Suprapubic skin (tissue), 4 donors: ENCODE measurements around the gene FKBP2. TPM values are rescaled to one million over a fixed set of nuclear protein-coding genes. Genes with fewer than 3 reads are reported as not detected.

Experiments used
- DNase-seq, 2 donors: peaks; one replicate each; pipeline ENCODE4 v3.0.0-alpha.2; 2019; ENCODE audit warnings: low spot score in 2 of 2
- H3K27ac ChIP-seq: fragments of 200-600 bp; sonication (generic); one replicate; pipeline ENCODE4 v1.5.1; 2019
- H3K27me3 ChIP-seq: fragments of 200-600 bp; sonication (generic); one replicate; pipeline ENCODE4 v1.5.1; 2019
- H3K36me3 ChIP-seq: fragments of 200-600 bp; sonication (generic); one replicate; pipeline ENCODE4 v1.5.1; 2019
- H3K4me1 ChIP-seq: fragments of 200-600 bp; sonication (generic); one replicate; pipeline ENCODE4 v1.5.1; 2019
- H3K4me3 ChIP-seq: fragments of 200-600 bp; sonication (generic); one replicate; pipeline ENCODE4 v1.5.1; 2019; ENCODE audit warnings: mild to moderate bottlenecking
- H3K9me3 ChIP-seq: fragments of 200-600 bp; sonication (generic); one replicate; pipeline ENCODE4 v1.5.1; 2019
- EP300 ChIP-seq: sonication (generic); formaldehyde crosslinking; IDR thresholded peaks from one replicate; pipeline ENCODE4 v1.6.1; 2017; ENCODE audit warnings: antibody characterized with exemption
- POLR2A ChIP-seq, 2 donors: fragments of 450-650 bp; IDR thresholded peaks; one replicate each; pipeline ENCODE4 v1.6.1; 2017; ENCODE audit warnings: antibody characterized with exemption in 2 of 2, mild to moderate bottlenecking in 2 of 2, moderate library complexity in 2 of 2
- POLR2AphosphoS5 ChIP-seq, 3 donors: sonication (generic); formaldehyde crosslinking; IDR thresholded peaks; one replicate each; pipeline ENCODE4 v1.6.1; 2017; ENCODE audit warnings: antibody characterized with exemption in 3 of 3
- WGBS: methylation state at CpG from one replicate; pipeline ENCODE4 v1.1.5; 2018; 5-methylcytosine and 5-hydroxymethylcytosine counted together
- total RNA-seq, 4 donors: library from RNA; depleted of rRNA; stranded (reverse); fragments of >200 nt; gene quantifications; one replicate each; pipeline ENCODE4 v1.1.0, GENCODE V29; 2016
- TF ChIP-seq, protein P1 (sequence below), 2 donors: fragments of 200-600 bp in 1 of 2; fragments of 450-650 bp in 1 of 2; sonication (generic) in 1 of 2; IDR thresholded peaks; one replicate each; pipeline ENCODE4 v1.5.1; 2016 to 2019; ENCODE audit warnings: antibody characterized with exemption in 2 of 2, mild to moderate bottlenecking in 1 of 2, moderate library complexity in 1 of 2

FKBP2 gene
- total RNA-seq, 4 donors from 2014 or later, result 43.9 to 64.7 (median 53.4) TPM

DNA sequence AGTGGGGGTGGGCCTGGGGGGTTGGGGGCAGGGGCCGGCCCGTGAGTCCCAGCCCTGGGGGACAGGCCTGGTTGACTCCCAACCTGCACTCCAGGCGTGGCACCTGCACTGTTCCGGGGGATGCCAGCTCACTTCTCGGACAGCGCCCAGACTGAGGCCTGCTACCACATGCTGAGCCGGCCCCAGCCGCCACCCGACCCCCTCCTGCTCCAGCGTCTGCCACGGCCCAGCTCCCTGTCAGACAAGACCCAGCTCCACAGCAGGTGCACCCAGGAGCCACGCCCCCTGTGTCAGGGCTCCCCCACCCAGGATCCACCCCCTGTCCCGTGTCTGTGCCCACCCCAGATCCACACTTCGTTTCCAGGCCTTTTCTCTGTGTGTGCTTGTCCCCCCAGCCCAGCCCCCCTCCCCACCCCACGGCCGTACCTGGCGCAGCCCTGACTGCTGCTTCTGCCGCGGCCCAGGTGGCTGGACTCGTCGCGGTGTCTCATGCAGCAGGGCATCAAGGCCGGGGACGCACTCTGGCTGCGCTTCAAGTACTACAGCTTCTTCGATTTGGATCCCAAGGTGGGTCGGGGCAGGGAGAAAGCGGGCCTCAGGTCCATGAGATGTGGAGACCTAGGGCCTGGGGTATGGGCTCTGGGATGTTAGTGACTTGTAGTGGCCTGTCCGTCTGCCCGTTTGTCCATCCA lies 29.6 kb upstream of the FKBP2 start:
- Histone ChIP-seq H3K4me1 (peaks cover 16% of the 10 kb centered on the region), H3K4me3 (no peak overlapping the region), H3K36me3 (peaks cover 7% of the 10 kb centered on the region), H3K27me3 (no peaks in the 10 kb centered on the region), H3K27ac (no peak overlapping the region), H3K9me3 (no peaks in the 10 kb centered on the region)
- 81% methylated on average over 26 of the region's 30 CpGs for WGBS
- no peak for DNase-seq
- TF ChIP-seq POLR2A (IDR thresholded peaks at IDR 0.05), result no peak
- TF ChIP-seq, protein P1, sequence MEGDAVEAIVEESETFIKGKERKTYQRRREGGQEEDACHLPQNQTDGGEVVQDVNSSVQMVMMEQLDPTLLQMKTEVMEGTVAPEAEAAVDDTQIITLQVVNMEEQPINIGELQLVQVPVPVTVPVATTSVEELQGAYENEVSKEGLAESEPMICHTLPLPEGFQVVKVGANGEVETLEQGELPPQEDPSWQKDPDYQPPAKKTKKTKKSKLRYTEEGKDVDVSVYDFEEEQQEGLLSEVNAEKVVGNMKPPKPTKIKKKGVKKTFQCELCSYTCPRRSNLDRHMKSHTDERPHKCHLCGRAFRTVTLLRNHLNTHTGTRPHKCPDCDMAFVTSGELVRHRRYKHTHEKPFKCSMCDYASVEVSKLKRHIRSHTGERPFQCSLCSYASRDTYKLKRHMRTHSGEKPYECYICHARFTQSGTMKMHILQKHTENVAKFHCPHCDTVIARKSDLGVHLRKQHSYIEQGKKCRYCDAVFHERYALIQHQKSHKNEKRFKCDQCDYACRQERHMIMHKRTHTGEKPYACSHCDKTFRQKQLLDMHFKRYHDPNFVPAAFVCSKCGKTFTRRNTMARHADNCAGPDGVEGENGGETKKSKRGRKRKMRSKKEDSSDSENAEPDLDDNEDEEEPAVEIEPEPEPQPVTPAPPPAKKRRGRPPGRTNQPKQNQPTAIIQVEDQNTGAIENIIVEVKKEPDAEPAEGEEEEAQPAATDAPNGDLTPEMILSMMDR (IDR thresholded peaks at IDR 0.05), result no peak
- TF ChIP-seq EP300, result no peak
- TF ChIP-seq POLR2AphosphoS5 (IDR thresholded peaks at IDR 0.05), result no peak

DNA sequence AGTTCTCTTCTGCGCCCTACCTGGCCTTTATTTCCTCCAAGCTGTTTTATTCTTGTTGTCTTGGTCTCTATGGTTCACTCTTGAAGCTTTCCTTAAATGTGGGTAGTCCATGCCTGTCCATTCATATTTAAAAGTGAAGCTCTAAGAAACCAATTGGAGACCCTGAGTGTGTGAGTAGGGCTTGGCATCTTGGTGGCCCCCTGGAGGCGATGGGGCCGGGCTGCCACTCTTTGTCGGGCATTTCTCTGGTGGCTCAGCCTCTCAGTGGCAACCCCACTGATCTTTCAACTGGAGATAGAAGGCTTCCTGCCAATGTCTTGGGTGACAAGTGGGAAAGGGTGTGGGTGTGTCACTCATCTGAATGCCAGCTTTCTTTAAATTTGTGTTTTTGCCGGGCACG lies 24.0 kb upstream of the FKBP2 start:
- Histone ChIP-seq H3K27ac (no peak overlapping the region), H3K4me1 (no peaks in the 10 kb centered on the region), H3K27me3 (no peaks in the 10 kb centered on the region), H3K4me3 (no peak overlapping the region), H3K36me3 (peaks cover 8% of the 10 kb centered on the region), H3K9me3 (no peaks in the 10 kb centered on the region)
- WGBS, result 77% methylated on average over 6 of the region's 6 CpGs
- DNase-seq, result no peak
- TF ChIP-seq POLR2AphosphoS5 (IDR thresholded peaks at IDR 0.05), result no peak
- TF ChIP-seq EP300, result no peak
- TF ChIP-seq, protein P1 (IDR thresholded peaks at IDR 0.05), result no peak
- no peak for TF ChIP-seq POLR2A (IDR thresholded peaks at IDR 0.05)

DNA sequence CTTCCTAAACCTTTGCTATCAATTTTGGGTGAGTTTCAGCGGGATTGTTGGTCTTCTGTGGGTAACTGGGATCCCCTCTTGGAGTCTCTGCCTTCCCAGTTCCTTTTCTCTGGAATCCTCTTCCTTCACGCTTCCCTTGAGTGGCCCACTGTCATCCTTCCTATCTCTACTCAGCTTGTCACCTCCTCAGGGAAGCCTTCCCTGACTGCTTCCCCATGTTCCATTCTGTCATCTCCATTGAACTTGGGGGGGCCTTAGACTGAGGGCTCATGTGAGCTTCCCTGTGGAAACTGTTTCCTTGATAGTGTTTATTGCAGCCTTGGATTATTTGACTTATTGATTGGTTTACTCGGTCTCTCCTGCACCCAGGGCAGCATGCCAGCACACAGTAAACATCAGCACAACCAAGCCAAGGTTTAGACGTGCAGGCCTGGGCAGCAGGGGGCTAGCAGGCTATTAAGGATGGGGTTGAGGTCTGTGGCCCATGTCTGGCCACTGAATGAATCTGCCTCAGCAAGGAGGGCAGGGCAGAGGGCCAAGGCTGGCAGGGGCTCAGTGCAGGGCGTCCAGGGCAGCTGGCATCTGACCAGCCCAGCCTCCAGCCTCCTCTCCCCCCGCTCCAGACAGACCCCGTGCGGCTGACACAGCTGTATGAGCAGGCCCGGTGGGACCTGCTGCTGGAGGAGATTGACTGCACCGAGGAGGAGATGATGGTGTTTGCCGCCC lies 22.1 kb upstream of the FKBP2 start:
- no peak for DNase-seq
- no peaks in the 10 kb centered on the region for H3K9me3 ChIP-seq
- no peak for TF ChIP-seq POLR2AphosphoS5 (IDR thresholded peaks at IDR 0.05)
- no peak for TF ChIP-seq POLR2A (IDR thresholded peaks at IDR 0.05)
- no peak for TF ChIP-seq EP300
- H3K4me3 ChIP-seq, result no peak overlapping the region
- peaks cover 8% of the 10 kb centered on the region for H3K4me1 ChIP-seq
- no peak overlapping the region for H3K27ac ChIP-seq
- no peaks in the 10 kb centered on the region for H3K27me3 ChIP-seq
- 90% methylated on average over 3 of the region's 11 CpGs for WGBS
- peaks cover 8% of the 10 kb centered on the region for H3K36me3 ChIP-seq

DNA sequence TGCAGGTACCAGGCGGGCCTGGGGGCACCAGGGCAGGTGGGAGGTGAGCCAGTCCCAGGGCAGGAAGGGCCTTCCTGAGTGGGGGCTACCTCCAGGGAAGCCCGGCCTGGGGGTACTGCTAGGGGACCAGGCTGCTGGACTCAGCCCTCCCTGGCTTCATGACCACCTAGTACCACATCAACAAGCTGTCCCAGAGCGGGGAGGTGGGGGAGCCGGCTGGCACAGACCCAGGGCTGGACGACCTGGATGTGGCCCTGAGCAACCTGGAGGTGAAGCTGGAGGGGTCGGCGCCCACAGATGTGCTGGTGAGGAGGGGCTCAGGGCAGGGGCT lies 21.6 kb upstream of the FKBP2 start:
- peaks cover 13% of the 10 kb centered on the region for H3K4me1 ChIP-seq
- TF ChIP-seq EP300 (no peak), POLR2A (IDR thresholded peaks at IDR 0.05) (no peak), POLR2AphosphoS5 (IDR thresholded peaks at IDR 0.05) (no peak)
- TF ChIP-seq, protein P1 (IDR thresholded peaks at IDR 0.05), result no peak
- H3K27me3 ChIP-seq, result no peaks in the 10 kb centered on the region
- 70% methylated on average over 2 of the region's 7 CpGs for WGBS
- H3K27ac ChIP-seq, result no peak overlapping the region
- peaks cover 8% of the 10 kb centered on the region for H3K36me3 ChIP-seq
- H3K4me3 ChIP-seq, result no peak overlapping the region
- DNase-seq, result no peak
- no peaks in the 10 kb centered on the region for H3K9me3 ChIP-seq

DNA sequence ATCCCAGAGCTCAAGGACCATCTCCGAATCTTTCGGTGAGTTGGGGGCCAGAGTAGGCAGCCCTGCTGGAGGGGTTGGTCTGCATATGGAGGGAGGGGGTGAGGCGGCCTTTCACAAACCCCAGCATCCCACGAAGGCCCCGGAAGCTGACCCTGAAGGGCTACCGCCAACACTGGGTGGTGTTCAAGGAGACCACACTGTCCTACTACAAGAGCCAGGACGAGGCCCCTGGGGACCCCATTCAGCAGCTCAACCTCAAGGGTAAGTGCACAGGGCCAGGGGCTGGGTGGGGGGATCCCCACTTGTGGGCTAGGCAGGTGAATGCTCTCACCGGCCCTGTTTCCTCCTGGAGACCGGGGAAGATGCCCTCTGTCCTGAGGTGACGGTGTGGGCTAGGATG lies 21.1 kb upstream of the FKBP2 start:
- no CpG with 5 or more reads among the region's 10 CpGs for WGBS
- no peaks in the 10 kb centered on the region for H3K9me3 ChIP-seq
- TF ChIP-seq, protein P1 (IDR thresholded peaks at IDR 0.05), result no peak
- TF ChIP-seq EP300 (no peak), POLR2A (IDR thresholded peaks at IDR 0.05) (no peak), POLR2AphosphoS5 (IDR thresholded peaks at IDR 0.05) (no peak)
- peaks cover 8% of the 10 kb centered on the region for H3K36me3 ChIP-seq
- no peak overlapping the region for H3K4me3 ChIP-seq
- peaks cover 17% of the 10 kb centered on the region for H3K4me1 ChIP-seq
- DNase-seq, result no peak
- H3K27ac ChIP-seq, result no peak overlapping the region
- no peaks in the 10 kb centered on the region for H3K27me3 ChIP-seq
